Trophoblast cell (in vitro differentiated cells and primary cell): Measurements from ENCODE around the gene GRID1.

ENCODE experiments used
- DNase-seq, 2 donors: peaks; one replicate each; pipeline ENCODE4 v3.0.0-alpha.2; 2016
- H2AFZ ChIP-seq: 2 replicates; pipeline ENCODE4 v1.6.1; 2013; ENCODE audit warnings: low read length, moderate library complexity, mild to moderate bottlenecking; ENCODE audit not compliant: insufficient read depth, poor library complexity
- H2AK5ac ChIP-seq: 2 replicates; pipeline ENCODE4 v1.6.1; 2013; ENCODE audit warnings: mild to moderate bottlenecking, low read length
- H2BK120ac ChIP-seq: 2 replicates; pipeline ENCODE4 v1.6.1; 2013; ENCODE audit warnings: low read length, mild to moderate bottlenecking, moderate library complexity; ENCODE audit not compliant: insufficient read depth, poor library complexity
- H2BK12ac ChIP-seq: 2 replicates; pipeline ENCODE4 v1.6.1; 2013; ENCODE audit warnings: mild to moderate bottlenecking, low read length, moderate library complexity
- H2BK5ac ChIP-seq: 2 replicates; pipeline ENCODE4 v1.6.1; 2013; ENCODE audit warnings: low read length, low read depth, moderate library complexity, mild to moderate bottlenecking; ENCODE audit not compliant: poor library complexity
- H3K14ac ChIP-seq: 2 replicates; pipeline ENCODE4 v1.6.1; 2013; ENCODE audit warnings: mild to moderate bottlenecking, low read length
- H3K18ac ChIP-seq: 2 replicates; pipeline ENCODE4 v1.6.1; 2013; ENCODE audit warnings: mild to moderate bottlenecking, low read length
- H3K23ac ChIP-seq: 2 replicates; pipeline ENCODE4 v1.6.1; 2013; ENCODE audit warnings: low read length
- H3K27ac ChIP-seq: 2 replicates; pipeline ENCODE4 v1.5.1; 2013; ENCODE audit warnings: low read depth, mild to moderate bottlenecking, inconsistent platforms, low read length, moderate library complexity
- H3K27me3 ChIP-seq: 2 replicates; pipeline ENCODE4 v1.6.1; 2013; ENCODE audit warnings: inconsistent platforms, mild to moderate bottlenecking, low read length, moderate library complexity; ENCODE audit not compliant: insufficient read depth
- H3K36me3 ChIP-seq, 2 experiments: 1 replicate in 1 of 2; 2 replicates in 1 of 2; pipeline ENCODE4 v1.6.1; 2013; ENCODE audit warnings: low read length in 2 of 2, mild to moderate bottlenecking in 2 of 2, moderate library complexity in 1 of 2; ENCODE audit not compliant: insufficient read depth in 2 of 2, control insufficient read depth in 1 of 2
- H3K4ac ChIP-seq: 2 replicates; pipeline ENCODE4 v1.6.1; 2013; ENCODE audit warnings: low read depth, mild to moderate bottlenecking, low read length, moderate library complexity
- H3K4me1 ChIP-seq, 2 experiments: 1 replicate in 1 of 2; 2 replicates in 1 of 2; pipeline ENCODE4 v1.6.1; 2013; ENCODE audit warnings: low read length in 2 of 2, mild to moderate bottlenecking in 2 of 2, moderate library complexity in 1 of 2; ENCODE audit not compliant: insufficient read depth in 2 of 2, control insufficient read depth in 1 of 2
- H3K4me2 ChIP-seq: 2 replicates; pipeline ENCODE4 v1.6.1; 2013; ENCODE audit warnings: inconsistent platforms, mild to moderate bottlenecking, low read length, moderate library complexity
- H3K4me3 ChIP-seq: 2 replicates; pipeline ENCODE4 v1.5.1; 2013; ENCODE audit warnings: mild to moderate bottlenecking, low read depth, low read length, inconsistent platforms
- H3K79me1 ChIP-seq: one replicate; pipeline ENCODE4 v1.6.1; 2013; ENCODE audit warnings: low read length
- H3K79me2 ChIP-seq: 2 replicates; pipeline ENCODE4 v1.6.1; 2013; ENCODE audit warnings: low read length, mild to moderate bottlenecking; ENCODE audit not compliant: control insufficient read depth, insufficient read depth, poor library complexity
- H3K9ac ChIP-seq: 2 replicates; pipeline ENCODE4 v1.6.1; 2013; ENCODE audit warnings: mild to moderate bottlenecking, low read length
- H3K9me3 ChIP-seq: 2 replicates; pipeline ENCODE4 v1.6.1; 2013; ENCODE audit warnings: low read depth, mild to moderate bottlenecking, control low read depth, inconsistent platforms, low read length; ENCODE audit not compliant: insufficient read depth
- H4K12ac ChIP-seq: 2 replicates; pipeline ENCODE4 v1.6.1; 2013; ENCODE audit warnings: low read depth, mild to moderate bottlenecking, low read length, moderate library complexity
- H4K8ac ChIP-seq: 2 replicates; pipeline ENCODE4 v1.6.1; 2013; ENCODE audit warnings: low read depth, mild to moderate bottlenecking, low read length, moderate library complexity
- H4K91ac ChIP-seq: one replicate; pipeline ENCODE4 v1.6.1; 2013; ENCODE audit warnings: low read depth, mild to moderate bottlenecking, low read length, moderate library complexity
- WGBS: extraction: QIAGEN DNeasy Blood & Tissue Kit; methylation state at CpG from one replicate; pipeline ENCODE4 v1.1.7; 2013; ENCODE audit warnings: missing lambda C conversion rate; ENCODE audit not compliant: insufficient read length, insufficient coverage; ENCODE audit errors: extremely low coverage; 5-methylcytosine and 5-hydroxymethylcytosine counted together

The GRID1 gene

GRCh38 chr10:85679710-85680109 lies 686.9 kb downstream of the GRID1 start:
- Histone ChIP-seq H3K27ac (peak overlapping the region; percentile 15), H4K12ac (no peak overlapping the region), H2BK120ac (no peak overlapping the region), H3K27me3 (no peaks in the 10 kb centered on the region), H3K4me1 (peaks cover 0 to 1% of the 10 kb centered on the region in 2 experiments), H3K79me2 (no peaks in the 10 kb centered on the region), H3K4me2 (no peak overlapping the region), H4K91ac (no peak overlapping the region), H2BK5ac (no peak overlapping the region), H3K4me3 (no peak overlapping the region), H3K9me3 (no peaks in the 10 kb centered on the region), H3K4ac (no peak overlapping the region), H3K36me3 (no peaks in the 10 kb centered on the region), H4K8ac (no peak overlapping the region), H3K79me1 (no peaks in the 10 kb centered on the region), H3K14ac (no peak overlapping the region), H2AFZ (no peak overlapping the region), H3K18ac (no peak overlapping the region), H3K9ac (no peak overlapping the region), H2AK5ac (no peak overlapping the region), H2BK12ac (no peak overlapping the region), H3K23ac (no peak overlapping the region)
- peak; percentile 61 to 70 for DNase-seq
- WGBS, result no CpG with 5 or more reads among the region's 4 CpGs

GRCh38 chr10:85679061-85679460 lies 687.5 kb downstream of the GRID1 start:
- no peak overlapping the region for H2BK12ac ChIP-seq
- no peak overlapping the region for H2AK5ac ChIP-seq
- H3K27me3 ChIP-seq, result no peaks in the 10 kb centered on the region
- no peak overlapping the region for H3K4me2 ChIP-seq
- H3K9me3 ChIP-seq, result no peaks in the 10 kb centered on the region
- peak; percentile 82 for DNase-seq
- H3K23ac ChIP-seq, result no peak overlapping the region
- H3K4me3 ChIP-seq, result no peak overlapping the region
- no peak overlapping the region for H2AFZ ChIP-seq
- no peaks in the 10 kb centered on the region for H3K79me1 ChIP-seq
- H2BK120ac ChIP-seq, result no peak overlapping the region
- H4K8ac ChIP-seq, result no peak overlapping the region
- no peak overlapping the region for H4K91ac ChIP-seq
- H3K18ac ChIP-seq, result no peak overlapping the region
- H3K14ac ChIP-seq, result no peak overlapping the region
- H3K9ac ChIP-seq, result no peak overlapping the region
- peaks cover 0 to 1% of the 10 kb centered on the region in 2 experiments for H3K4me1 ChIP-seq
- H3K79me2 ChIP-seq, result no peaks in the 10 kb centered on the region
- no peak overlapping the region for H3K27ac ChIP-seq
- H3K36me3 ChIP-seq, result no peaks in the 10 kb centered on the region
- WGBS, result no CpG with 5 or more reads among the region's 2 CpGs
- H2BK5ac ChIP-seq, result no peak overlapping the region
- no peak overlapping the region for H4K12ac ChIP-seq
- no peak overlapping the region for H3K4ac ChIP-seq

- Histone ChIP-seq H3K79me2 (no peaks in the 10 kb centered on the region), H3K27ac (no peak overlapping the region), H3K9me3 (no peaks in the 10 kb centered on the region), H4K91ac (no peak overlapping the region), H4K8ac (no peak overlapping the region), H3K27me3 (no peaks in the 10 kb centered on the region), H3K18ac (no peak overlapping the region), H3K23ac (no peak overlapping the region), H3K14ac (no peak overlapping the region), H2BK5ac (no peak overlapping the region), H3K4me1 (no peaks in the 10 kb centered on the region), H2BK12ac (no peak overlapping the region), H3K9ac (no peak overlapping the region), H3K4ac (no peak overlapping the region), H3K79me1 (no peaks in the 10 kb centered on the region), H2AK5ac (no peak overlapping the region), H2AFZ (no peak overlapping the region), H4K12ac (no peak overlapping the region), H2BK120ac (no peak overlapping the region), H3K4me3 (no peak overlapping the region), H3K36me3 (no peaks in the 10 kb centered on the region), H3K4me2 (no peak overlapping the region)
- DNase-seq, result no peak
- no CpG with 5 or more reads among the region's 4 CpGs for WGBS
Measured at GRCh38 chr10:85674851-85675250, 691.7 kb downstream of the GRID1 start.

- Histone ChIP-seq H3K4ac (no peak overlapping the region), H3K14ac (no peak overlapping the region), H4K91ac (no peak overlapping the region), H3K4me3 (no peak overlapping the region), H2BK120ac (no peak overlapping the region), H3K79me1 (no peaks in the 10 kb centered on the region), H3K9ac (no peak overlapping the region), H3K4me1 (no peaks in the 10 kb centered on the region), H3K23ac (no peak overlapping the region), H3K4me2 (no peak overlapping the region), H2AFZ (no peak overlapping the region), H2BK5ac (no peak overlapping the region), H4K8ac (no peak overlapping the region), H3K27ac (no peak overlapping the region), H3K18ac (no peak overlapping the region), H3K9me3 (no peaks in the 10 kb centered on the region), H3K79me2 (no peaks in the 10 kb centered on the region), H3K27me3 (no peaks in the 10 kb centered on the region), H4K12ac (no peak overlapping the region), H2BK12ac (no peak overlapping the region), H2AK5ac (no peak overlapping the region), H3K36me3 (no peaks in the 10 kb centered on the region)
- DNase-seq, result no peak
- WGBS, result no CpG with 5 or more reads among the region's 1 CpG
Measured at GRCh38 chr10:85673270-85673669, 693.3 kb downstream of the GRID1 start.
